Loucy (cell line): ENCODE results near the gene BZW2.

Source experiments
- CTCF ChIP-seq: fragments of 200-600 bp; sonication (generic); conservative IDR thresholded peaks from 2 replicates; pipeline ENCODE4 v1.5.1; 2014; ENCODE audit warnings: mild to moderate bottlenecking, antibody characterized with exemption, low read length
- EZH2phosphoT487 ChIP-seq: fragments of 200-600 bp; IDR thresholded peaks from 2 replicates; pipeline ENCODE4 v1.6.1; 2018; ENCODE audit warnings: antibody characterized with exemption, mild to moderate bottlenecking, moderate library complexity, borderline replicate concordance

GRCh38 chr7:16657656-16658279 is 11.8 kb downstream of the BZW2 start:
- TF ChIP-seq EZH2phosphoT487 (no peak), CTCF (no peak)
